22Rv1 (cell line): Measurements from ENCODE around the gene TBC1D1.
"Not testable (repeated sequence)": the region's sequence is repeated elsewhere in the genome, so short reads cannot be mapped to it uniquely, and the experiment has no call there.

Experiments
- ZFX ChIP-seq: fragments of 450-650 bp; IDR thresholded peaks from 2 replicates; pipeline ENCODE4 v1.6.1; 2017; ENCODE audit warnings: antibody characterized with exemption, borderline replicate concordance
- TF ChIP-seq, protein P1 (sequence below): fragments of 450-650 bp; IDR thresholded peaks from 2 replicates; pipeline ENCODE4 v1.5.1; 2017; ENCODE audit warnings: mild to moderate bottlenecking

DNA sequence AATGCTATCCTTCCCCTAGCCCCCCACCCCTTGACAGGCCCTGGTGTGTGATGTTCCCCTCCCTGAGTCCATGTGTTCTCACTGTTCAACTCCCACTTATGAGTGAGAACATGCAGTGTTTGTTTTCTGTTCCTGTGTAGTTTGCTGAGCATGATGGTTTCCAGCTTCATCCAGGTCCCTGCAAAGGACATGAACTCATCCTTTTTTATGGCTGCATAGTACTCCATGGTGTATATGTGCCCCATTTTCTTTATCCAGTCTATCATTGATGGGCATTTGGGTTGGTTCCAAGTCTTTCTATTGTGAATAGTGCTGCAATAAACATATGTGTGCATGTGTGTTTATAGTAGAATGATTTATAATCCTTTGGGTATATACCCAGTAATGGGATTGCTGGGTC lies 32.2 kb downstream of the TBC1D1 start:
- TF ChIP-seq, protein P1, sequence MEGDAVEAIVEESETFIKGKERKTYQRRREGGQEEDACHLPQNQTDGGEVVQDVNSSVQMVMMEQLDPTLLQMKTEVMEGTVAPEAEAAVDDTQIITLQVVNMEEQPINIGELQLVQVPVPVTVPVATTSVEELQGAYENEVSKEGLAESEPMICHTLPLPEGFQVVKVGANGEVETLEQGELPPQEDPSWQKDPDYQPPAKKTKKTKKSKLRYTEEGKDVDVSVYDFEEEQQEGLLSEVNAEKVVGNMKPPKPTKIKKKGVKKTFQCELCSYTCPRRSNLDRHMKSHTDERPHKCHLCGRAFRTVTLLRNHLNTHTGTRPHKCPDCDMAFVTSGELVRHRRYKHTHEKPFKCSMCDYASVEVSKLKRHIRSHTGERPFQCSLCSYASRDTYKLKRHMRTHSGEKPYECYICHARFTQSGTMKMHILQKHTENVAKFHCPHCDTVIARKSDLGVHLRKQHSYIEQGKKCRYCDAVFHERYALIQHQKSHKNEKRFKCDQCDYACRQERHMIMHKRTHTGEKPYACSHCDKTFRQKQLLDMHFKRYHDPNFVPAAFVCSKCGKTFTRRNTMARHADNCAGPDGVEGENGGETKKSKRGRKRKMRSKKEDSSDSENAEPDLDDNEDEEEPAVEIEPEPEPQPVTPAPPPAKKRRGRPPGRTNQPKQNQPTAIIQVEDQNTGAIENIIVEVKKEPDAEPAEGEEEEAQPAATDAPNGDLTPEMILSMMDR, result not testable (repeated sequence)
- not testable (repeated sequence) for TF ChIP-seq ZFX
